B cell (primary cell): ENCODE results near the gene TMEM115. TPM values are rescaled to one million over a fixed set of nuclear protein-coding genes. Genes with fewer than 3 reads are reported as not detected.

Experiments used
- ATAC-seq: fragments of 200-7000 bp; cut with Tn5 transposase; one replicate; pipeline ENCODE4 v1.10.0; 2021; ENCODE audit warnings: low read depth, mild to moderate bottlenecking, moderate number of reproducible peaks, moderate library complexity
- CTCF ChIA-PET: fragments of 350-600 bp; sonication (Branson Sonifier 250); formaldehyde crosslinking; loops from one replicate; lab custom pipeline; 2021; ENCODE audit warnings: antibody characterized with exemption, inconsistent platforms; lab: Charles Lee
- POLR2A ChIA-PET: fragments of 350-600 bp; sonication (Branson Sonifier 250); formaldehyde crosslinking; loops from one replicate; lab custom pipeline; 2021; ENCODE audit warnings: antibody characterized with exemption; lab: Charles Lee
- DNase-seq: peaks from one replicate; pipeline ENCODE4 v3.0.0; 2013
- H2AFZ ChIP-seq: 2 replicates; pipeline ENCODE4 v1.6.1; 2012; ENCODE audit warnings: mild to moderate bottlenecking, low read depth, low read length; ENCODE audit not compliant: insufficient read depth, poor library complexity, severe bottlenecking
- H3K27ac ChIP-seq, 2 donors: 1 replicate in 1 of 2; 2 replicates in 1 of 2; pipeline ENCODE4 v1.5.1; 2012 to 2013; ENCODE audit warnings: low read length in 2 of 2, mild to moderate bottlenecking in 2 of 2, moderate library complexity in 1 of 2
- H3K27me3 ChIP-seq, 4 experiments: fragments of 200-600 bp in 1 of 4; sonication (generic) in 1 of 4; replicated peaks in 1 of 4; 1 replicate in 2 of 4; 2 replicates in 2 of 4; pipeline versions ENCODE4 v1.6.1 to v1.7.0; 2013 to 2016; ENCODE audit warnings: low read length in 3 of 4, mild to moderate bottlenecking in 2 of 4, mixed read lengths in 1 of 4, moderate library complexity in 1 of 4; ENCODE audit not compliant: insufficient read depth in 4 of 4, control insufficient read depth in 3 of 4; ENCODE audit errors: control extremely low read depth in 1 of 4
- H3K36me3 ChIP-seq, 2 experiments: replicated peaks in 1 of 2; 1 replicate in 1 of 2; 2 replicates in 1 of 2; pipeline versions ENCODE4 v1.6.1 to v1.7.1; 2013; ENCODE audit warnings: low read length in 1 of 2; ENCODE audit not compliant: insufficient read depth in 2 of 2, control insufficient read depth in 1 of 2; ENCODE audit errors: control extremely low read depth in 1 of 2, extremely low read depth in 1 of 2
- H3K4me1 ChIP-seq, 2 donors: fragments of 200-600 bp in 1 of 2; sonication (generic) in 1 of 2; 1 replicate in 1 of 2; 2 replicates in 1 of 2; pipeline versions ENCODE4 v1.5.1 to v1.6.1; 2013 to 2017; ENCODE audit warnings: low read length in 2 of 2; ENCODE audit not compliant: control insufficient read depth in 2 of 2, insufficient read depth in 2 of 2
- H3K4me2 ChIP-seq: replicated peaks from 2 replicates; pipeline ENCODE3; 2012; ENCODE audit warnings: mild to moderate bottlenecking, low read depth, low read length; ENCODE audit not compliant: poor library complexity, severe bottlenecking
- H3K4me3 ChIP-seq, 5 experiments: fragments of 200-600 bp in 1 of 5; sonication (generic) in 1 of 5; 1 replicate in 3 of 5; 2 replicates in 2 of 5; pipeline versions ENCODE4 v1.5.1 to v1.7.0; 2011 to 2016; ENCODE audit warnings: low read length in 4 of 5, mild to moderate bottlenecking in 4 of 5, low read depth in 2 of 5, control low read depth in 1 of 5, moderate library complexity in 1 of 5; ENCODE audit not compliant: insufficient read depth in 1 of 5; ENCODE audit errors: control extremely low read depth in 1 of 5, extremely low read depth in 1 of 5
- H3K79me2 ChIP-seq: fragments of 200-600 bp; sonication (generic); one replicate; pipeline ENCODE4 v1.6.0; 2016; ENCODE audit warnings: low read length; ENCODE audit not compliant: control insufficient read depth, insufficient read depth
- H3K9ac ChIP-seq: fragments of 200-600 bp; sonication (generic); 2 replicates; pipeline ENCODE4 v1.6.1; 2017; ENCODE audit warnings: mild to moderate bottlenecking, low read length, moderate library complexity
- H3K9me3 ChIP-seq, 3 donors: one replicate each; pipeline versions ENCODE4 v1.6.1 to v1.7.1; 2013; ENCODE audit warnings: low read length in 2 of 3; ENCODE audit not compliant: control insufficient read depth in 2 of 3, insufficient read depth in 1 of 3; ENCODE audit errors: control extremely low read depth in 1 of 3
- H4K20me1 ChIP-seq: 2 replicates; pipeline ENCODE4 v1.6.0; 2012; ENCODE audit warnings: mild to moderate bottlenecking, low read length; ENCODE audit not compliant: insufficient read depth, control insufficient read depth, poor library complexity, severe bottlenecking
- H3K27ac Mint-ChIP-seq: one replicate; pipeline ENCODE4 v1.8.0; 2021; ENCODE audit warnings: mixed read lengths
- H3K27me3 Mint-ChIP-seq: one replicate; pipeline ENCODE4 v1.8.0; 2021; ENCODE audit warnings: mixed read lengths
- H3K4me1 Mint-ChIP-seq: one replicate; pipeline ENCODE4 v1.8.0; 2021; ENCODE audit warnings: mixed read lengths
- H3K4me3 Mint-ChIP-seq: one replicate; pipeline ENCODE4 v1.8.0; 2021; ENCODE audit warnings: mixed read lengths
- H3K9me3 Mint-ChIP-seq: one replicate; pipeline ENCODE4 v1.8.0; 2022; ENCODE audit warnings: mixed read lengths; ENCODE audit not compliant: insufficient read depth
- CTCF ChIP-seq: fragments of 200-600 bp; IDR thresholded peaks from one replicate; pipeline ENCODE4 v1.8.0; 2022; ENCODE audit warnings: antibody characterized with exemption, mild to moderate bottlenecking
- EZH2 ChIP-seq: IDR thresholded peaks from 2 replicates; pipeline ENCODE4 v1.6.1; 2012; ENCODE audit warnings: borderline replicate concordance, low read depth, mild to moderate bottlenecking, moderate library complexity, low read length; ENCODE audit not compliant: insufficient read depth, poor library complexity, severe bottlenecking
- WGBS: methylation state at CpG from one replicate; pipeline ENCODE4 v1.1.5; 2013; ENCODE audit warnings: missing lambda C conversion rate; ENCODE audit not compliant: insufficient coverage; 5-methylcytosine and 5-hydroxymethylcytosine counted together
- intact Hi-C: fragments of 100-400 bp; cut with micrococcal nuclease; formaldehyde crosslinking; loops from one replicate; pipeline ENCODE4 v1.10.0; 2022
- polyA plus RNA-seq: library from polyadenylated mRNA; depleted of rRNA; stranded (reverse); fragments of >200 nt; gene quantifications from 2 replicates; pipeline ENCODE4 v1.2.3, GENCODE V29; 2012
- total RNA-seq, 2 donors: library from RNA; stranded (reverse); fragments of 120-200 nt in 1 of 2; gene quantifications; 1 replicate in 1 of 2; 2 replicates in 1 of 2; pipeline versions ENCODE4 v1.2.3 to v1.2.4, GENCODE V29; 2013 to 2022

The TMEM115 gene
- total and polyA plus RNA-seq, 2 donors (not counting 1 experiment from before 2014, with no cell fraction given) = 19.8 to 27.2 TPM

DNA sequence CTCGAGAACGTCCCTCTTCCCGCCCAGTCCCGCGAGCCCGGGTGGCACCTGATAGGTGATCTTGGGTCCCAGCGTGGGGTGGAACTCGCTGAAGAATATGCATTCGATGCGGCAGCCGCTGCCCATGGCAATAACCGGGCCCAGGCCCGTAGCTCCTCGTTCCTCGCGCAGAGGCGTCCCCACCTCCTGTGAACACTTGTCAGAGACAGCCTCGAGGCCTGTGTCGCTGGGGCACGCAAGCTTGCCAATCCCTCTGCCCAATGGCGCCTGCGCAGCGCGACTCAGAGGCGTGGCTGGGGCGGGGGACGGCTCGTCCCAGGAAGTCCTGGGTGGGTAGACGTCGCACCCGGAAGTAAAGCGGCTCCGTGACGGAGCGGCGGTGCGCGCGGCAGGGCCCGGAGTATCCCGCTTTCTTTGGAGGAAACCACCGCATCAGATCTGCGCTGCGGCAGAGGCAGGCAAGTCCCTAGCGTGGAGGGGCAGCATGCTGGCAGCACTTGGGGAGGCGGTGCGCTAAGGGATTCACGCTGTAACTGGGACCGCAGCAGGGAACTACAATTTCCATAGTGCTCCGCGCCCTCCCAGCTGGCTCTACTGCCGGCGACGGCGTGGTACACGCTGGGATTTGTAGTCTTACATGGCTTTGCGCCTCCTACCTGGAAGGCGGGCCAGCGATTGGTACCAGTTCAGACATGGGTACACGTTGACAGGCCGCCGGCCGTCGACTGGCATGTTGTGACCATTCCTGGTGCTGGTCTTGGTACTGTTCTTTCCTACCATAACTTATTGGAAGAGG is 8.6 kb downstream of the TMEM115 start, which contains the start of the genes CYB561D2 and NPRL2:
Gene CYB561D2, plus strand, starts transcription at position 336 of the 796 bp plus-strand sequence. CDS start 572 bp downstream, outside the sequence.
Gene NPRL2, minus strand, starts transcription at position 249 of the 796 bp plus-strand sequence. Its CDS starts 123 bp downstream, at position 126.
- TF ChIP-seq CTCF (no peak), EZH2 (no peak)
- DNase-seq (peak; percentile 98), ATAC-seq (peak; percentile 87)
- Histone ChIP-seq H3K27me3 (no peaks in the 10 kb centered on the region), H2AFZ (peak within 1 kb of the TSS; percentile 94), H3K4me1 (peaks cover 25 to 41% of the 10 kb centered on the region in 2 donors), H3K4me3 (peak within 1 kb of the TSS; percentile 71 to 98 (median 91)), H3K9me3 (no peaks in the 10 kb centered on the region), H4K20me1 (peaks cover 62% of the 10 kb centered on the region), H3K27ac (peak within 1 kb of the TSS; percentile 85 to 93), H3K9ac (peak within 1 kb of the TSS; percentile 99), H3K4me2 (peak within 1 kb of the TSS; percentile 99), H3K79me2 (peaks cover 67% of the 10 kb centered on the region), H3K36me3 (peaks cover 1 to 53% of the 10 kb centered on the region in 2 experiments)
- Mint-ChIP-seq H3K27me3 (no peaks in the 10 kb centered on the region), H3K4me1 (peaks cover 52% of the 10 kb centered on the region), H3K9me3 (no peaks in the 10 kb centered on the region), H3K27ac (peak within 1 kb of the TSS; percentile 100), H3K4me3 (peak within 1 kb of the TSS; percentile 99)
- WGBS = under 1% methylated on average over 64 of the region's 64 CpGs
- ChIA-PET POLR2A (interaction anchor here (0.6 to 7.4 kb wide), 9 partner anchors 9 to 997 kb away, joined by 4 to 96 read pairs (median 9); partner anchors contain the start of genes C3orf18, HEMK1, HYAL3 and NAA80), CTCF (interaction anchor here (0.7 to 5.3 kb wide), 14 partner anchors 10 to 302 kb away, joined by 3 to 104 read pairs (median 3); partner anchors contain the start of genes HEMK1, HYAL3, NAA80 and RASSF1)
- intact Hi-C loops = loop anchor here (1.0 to 2.0 kb wide), 5 partner anchors 9 to 58 kb away; partner anchors contain the start of genes IFRD2, TMEM115 and TUSC2
